Measurements from ENCODE around the gene FOXD2. TPM values are rescaled to one million over a fixed set of nuclear protein-coding genes. Genes with fewer than 3 reads are reported as not detected.

Gene FOXD2
- total RNA-seq, 2 donors from 2014 or later, result 0.07 to 0.26 TPM

GRCh38 chr1:47433477-47434050, 4.3 kb upstream of the FOXD2 start:
- Histone ChIP-seq H3K9me3 (ENCODE audit: control insufficient read depth, low read length) (no peaks in the 10 kb centered on the region), H3K27me3 (ENCODE audit: control insufficient read depth, insufficient read depth, low read length, poor library complexity, severe bottlenecking) (peaks cover 71% of the 10 kb centered on the region), H3K4me3 (ENCODE audit: low read length) (peak overlapping the region; percentile 69), H3K4me1 (ENCODE audit: control insufficient read depth, insufficient read depth, low read length) (peaks cover 8% of the 10 kb centered on the region), H3K36me3 (ENCODE audit: control insufficient read depth, insufficient read depth, low read length) (no peaks in the 10 kb centered on the region), H3K9ac (ENCODE audit: extremely low read depth, low read length, poor library complexity, severe bottlenecking) (no peak overlapping the region), H3K27ac (ENCODE audit: low read depth, low read length) (no peak overlapping the region)
- H3K27ac Mint-ChIP-seq, result no peak overlapping the region
- 0 to 8% methylated on average over 13 to 30 of the region's 30 CpGs for WGBS, 2 experiments (ENCODE audit: insufficient coverage in 1 of 2, insufficient read length in 1 of 2)
- no peaks in the 10 kb centered on the region for H3K9me3 Mint-ChIP-seq
- H3K4me1 Mint-ChIP-seq, result peaks cover 36% of the 10 kb centered on the region
- H3K36me3 Mint-ChIP-seq (ENCODE audit: low read depth), result no peaks in the 10 kb centered on the region
- DNase-seq, result peak; percentile 75
- TF ChIP-seq, protein P1, sequence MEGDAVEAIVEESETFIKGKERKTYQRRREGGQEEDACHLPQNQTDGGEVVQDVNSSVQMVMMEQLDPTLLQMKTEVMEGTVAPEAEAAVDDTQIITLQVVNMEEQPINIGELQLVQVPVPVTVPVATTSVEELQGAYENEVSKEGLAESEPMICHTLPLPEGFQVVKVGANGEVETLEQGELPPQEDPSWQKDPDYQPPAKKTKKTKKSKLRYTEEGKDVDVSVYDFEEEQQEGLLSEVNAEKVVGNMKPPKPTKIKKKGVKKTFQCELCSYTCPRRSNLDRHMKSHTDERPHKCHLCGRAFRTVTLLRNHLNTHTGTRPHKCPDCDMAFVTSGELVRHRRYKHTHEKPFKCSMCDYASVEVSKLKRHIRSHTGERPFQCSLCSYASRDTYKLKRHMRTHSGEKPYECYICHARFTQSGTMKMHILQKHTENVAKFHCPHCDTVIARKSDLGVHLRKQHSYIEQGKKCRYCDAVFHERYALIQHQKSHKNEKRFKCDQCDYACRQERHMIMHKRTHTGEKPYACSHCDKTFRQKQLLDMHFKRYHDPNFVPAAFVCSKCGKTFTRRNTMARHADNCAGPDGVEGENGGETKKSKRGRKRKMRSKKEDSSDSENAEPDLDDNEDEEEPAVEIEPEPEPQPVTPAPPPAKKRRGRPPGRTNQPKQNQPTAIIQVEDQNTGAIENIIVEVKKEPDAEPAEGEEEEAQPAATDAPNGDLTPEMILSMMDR (conservative IDR thresholded peaks at IDR 0.05), result no peak
- H3K27me3 Mint-ChIP-seq (ENCODE audit: insufficient read depth), result peaks cover 83% of the 10 kb centered on the region
- H3K4me3 Mint-ChIP-seq, result peak overlapping the region; percentile 45

DNA sequence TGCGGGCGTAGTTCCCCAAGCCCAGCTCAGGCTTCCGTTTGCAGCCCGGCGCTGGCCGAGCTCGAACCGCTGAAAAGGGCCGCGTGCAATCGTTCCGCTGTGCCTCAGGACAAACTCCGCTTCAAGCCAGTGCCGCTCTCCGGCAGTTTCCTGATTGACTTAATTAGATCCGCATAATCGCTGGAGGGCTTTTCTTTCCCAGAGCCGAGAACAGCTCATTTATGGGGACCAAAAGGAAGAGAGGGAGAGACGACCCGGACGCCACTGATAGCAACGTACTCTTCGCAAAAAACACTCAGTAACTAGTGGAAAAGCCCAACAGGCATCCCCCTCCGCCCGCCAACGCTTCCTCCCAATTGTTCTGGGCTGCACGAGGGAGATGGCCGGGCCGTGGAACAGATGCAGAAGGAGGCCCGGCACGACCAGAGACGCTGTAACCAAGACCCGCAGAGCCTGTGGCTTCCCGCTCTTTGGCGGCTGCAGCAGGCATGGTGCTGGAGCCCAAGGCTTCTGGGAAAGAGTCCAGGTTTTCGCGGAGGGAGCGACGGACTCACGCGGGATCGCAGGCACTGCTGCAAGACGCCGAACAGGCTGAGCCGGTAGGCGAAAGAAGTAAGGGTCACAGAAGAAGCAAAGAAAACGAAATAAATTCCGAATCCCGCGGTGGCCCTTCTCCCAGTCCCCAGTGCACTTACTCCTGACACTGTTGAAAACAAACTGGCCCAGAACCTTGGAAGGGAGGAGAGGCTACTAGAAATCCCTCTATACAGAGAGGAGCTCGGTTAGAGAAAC, 3.6 kb upstream of the FOXD2 start:
- Histone ChIP-seq H3K4me3 (ENCODE audit: low read length) (peak overlapping the region; percentile 69), H3K36me3 (ENCODE audit: control insufficient read depth, insufficient read depth, low read length) (no peaks in the 10 kb centered on the region), H3K27me3 (ENCODE audit: control insufficient read depth, insufficient read depth, low read length, poor library complexity, severe bottlenecking) (peaks cover 71% of the 10 kb centered on the region), H3K9ac (ENCODE audit: extremely low read depth, low read length, poor library complexity, severe bottlenecking) (no peak overlapping the region), H3K9me3 (ENCODE audit: control insufficient read depth, low read length) (no peaks in the 10 kb centered on the region), H3K27ac (ENCODE audit: low read depth, low read length) (no peak overlapping the region), H3K4me1 (ENCODE audit: control insufficient read depth, insufficient read depth, low read length) (peaks cover 8% of the 10 kb centered on the region)
- H3K27ac Mint-ChIP-seq, result no peak overlapping the region
- peak overlapping the region; percentile 45 for H3K4me3 Mint-ChIP-seq
- peak; percentile 72 for DNase-seq
- no peaks in the 10 kb centered on the region for H3K9me3 Mint-ChIP-seq
- peaks cover 80% of the 10 kb centered on the region for H3K27me3 Mint-ChIP-seq (ENCODE audit: insufficient read depth)
- WGBS, 2 experiments (ENCODE audit: insufficient coverage in 1 of 2, insufficient read length in 1 of 2), result 1 to 4% methylated on average over 27 to 51 of the region's 51 CpGs
- H3K36me3 Mint-ChIP-seq (ENCODE audit: low read depth), result no peaks in the 10 kb centered on the region
- H3K4me1 Mint-ChIP-seq, result peaks cover 36% of the 10 kb centered on the region
- TF ChIP-seq, protein P1 (conservative IDR thresholded peaks at IDR 0.05), result no peak

- Mint-ChIP-seq H3K4me1 (peaks cover 38% of the 10 kb centered on the region), H3K9me3 (no peaks in the 10 kb centered on the region), H3K36me3 (ENCODE audit: low read depth) (no peaks in the 10 kb centered on the region), H3K4me3 (no peak overlapping the region), H3K27ac (no peak overlapping the region), H3K27me3 (ENCODE audit: insufficient read depth) (peaks cover 70% of the 10 kb centered on the region)
- Histone ChIP-seq H3K4me3 (ENCODE audit: low read length) (no peak overlapping the region), H3K9me3 (ENCODE audit: control insufficient read depth, low read length) (no peaks in the 10 kb centered on the region), H3K36me3 (ENCODE audit: control insufficient read depth, insufficient read depth, low read length) (no peaks in the 10 kb centered on the region), H3K9ac (ENCODE audit: extremely low read depth, low read length, poor library complexity, severe bottlenecking) (no peak overlapping the region), H3K4me1 (ENCODE audit: control insufficient read depth, insufficient read depth, low read length) (peaks cover 8% of the 10 kb centered on the region), H3K27ac (ENCODE audit: low read depth, low read length) (no peak overlapping the region), H3K27me3 (ENCODE audit: control insufficient read depth, insufficient read depth, low read length, poor library complexity, severe bottlenecking) (peaks cover 81% of the 10 kb centered on the region)
- 53 to 59% methylated on average over 4 to 6 of the region's 6 CpGs for WGBS, 2 experiments (ENCODE audit: insufficient coverage in 1 of 2, insufficient read length in 1 of 2)
- no peak for DNase-seq
- TF ChIP-seq, protein P1 (conservative IDR thresholded peaks at IDR 0.05), result no peak
These were observed 2.1 kb upstream of the FOXD2 start for GRCh38 chr1:47435506-47436303.

Data from endodermal cell (in vitro differentiated cells).